HG03280 (cell line): ENCODE data around the gene TNFRSF19.
A peak's percentile ranks its signal among the peaks of the same experiment; 100 is the strongest.
"Not testable (repeated sequence)": the region's sequence is repeated elsewhere in the genome, so short reads cannot be mapped to it uniquely, and the experiment has no call there.

ENCODE experiments used
- ATAC-seq: cut with Tn5 transposase; IDR thresholded peaks from one replicate; pipeline ENCODE4 v1.9.1; 2021; ENCODE audit warnings: mild to moderate bottlenecking, moderate library complexity; ENCODE audit not compliant: unreplicated experiment

Gene TNFRSF19

DNA sequence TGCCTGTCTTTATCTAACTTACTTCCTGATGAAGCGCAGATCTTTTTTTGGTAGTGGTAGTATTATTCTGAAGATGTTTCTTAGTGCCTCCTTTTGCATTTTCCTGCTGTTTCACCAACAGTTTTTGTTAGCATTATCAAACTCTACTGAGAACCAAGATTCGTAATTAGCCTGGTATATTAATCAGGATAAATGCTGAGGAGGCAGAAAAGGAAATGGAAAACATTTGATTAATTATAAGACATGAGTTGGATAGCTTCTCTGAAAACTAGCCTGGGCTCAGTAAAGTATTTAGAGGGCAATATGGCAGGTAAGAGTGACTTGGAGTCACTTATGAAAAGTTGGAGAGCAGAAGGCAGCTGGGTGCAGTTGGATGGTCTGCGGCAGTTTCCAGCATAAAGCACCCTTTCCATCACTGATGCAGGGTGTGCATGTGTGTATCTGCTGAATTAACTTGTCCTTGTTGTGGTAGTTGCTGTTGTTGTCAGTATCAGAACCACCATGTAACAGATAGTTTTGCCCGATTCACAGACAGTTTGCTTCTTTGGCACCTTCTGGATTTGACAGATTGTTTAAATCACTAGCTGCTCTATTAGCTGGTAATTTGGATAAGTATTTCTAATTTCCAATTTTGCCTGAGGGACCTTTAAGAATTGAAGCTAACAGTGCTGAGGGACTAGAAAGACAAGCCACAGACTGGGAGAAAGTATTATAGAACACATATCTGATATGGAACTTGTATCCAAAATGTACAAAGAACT lies 6.9 kb upstream of the TNFRSF19 start:
- ATAC-seq: no peak

- no peak for ATAC-seq
Measured at GRCh38 chr13:23567906-23568460, 2.2 kb upstream of the TNFRSF19 start.

- ATAC-seq: no peak
Measured at GRCh38 chr13:23570921-23571315, 706 bp downstream of the TNFRSF19 start.

DNA sequence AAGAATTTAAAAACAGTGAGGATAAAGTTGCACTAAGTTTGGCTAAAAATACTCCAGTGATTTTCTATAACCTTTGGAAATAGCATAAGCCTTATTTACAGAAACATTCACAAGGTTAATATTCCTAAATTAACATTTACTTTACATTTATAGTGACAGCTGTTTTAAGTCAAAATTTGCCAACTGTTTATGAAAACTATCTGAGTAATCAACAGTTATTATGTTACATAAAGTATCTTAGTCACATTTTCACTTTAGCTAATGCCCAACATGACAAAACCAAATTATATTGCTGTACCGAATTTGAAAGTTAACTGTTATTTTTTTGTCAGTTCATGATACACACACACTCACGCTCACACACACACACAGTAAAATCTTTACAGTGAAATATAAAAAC lies 1.2 kb downstream of the TNFRSF19 start:
- ATAC-seq: no peak

DNA sequence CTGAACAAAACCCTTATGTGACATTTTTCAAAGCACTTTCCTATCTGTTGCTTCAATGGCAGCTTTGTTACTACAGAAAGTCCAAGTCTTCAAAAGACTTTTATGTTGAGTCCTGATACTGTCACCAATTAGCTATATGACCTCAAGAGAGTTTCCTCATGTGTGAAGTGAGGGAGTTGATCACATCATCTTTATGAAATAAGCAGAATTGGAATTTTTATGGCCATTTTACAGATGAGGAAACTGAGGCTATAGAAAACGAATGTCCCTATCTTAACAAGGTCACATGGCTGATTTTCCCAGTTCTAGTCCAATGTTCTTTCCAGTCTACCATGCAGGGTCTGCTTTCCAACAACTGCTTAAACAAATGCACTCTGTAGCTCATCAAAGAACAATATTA lies 2.6 kb downstream of the TNFRSF19 start:
- ATAC-seq: no peak

DNA sequence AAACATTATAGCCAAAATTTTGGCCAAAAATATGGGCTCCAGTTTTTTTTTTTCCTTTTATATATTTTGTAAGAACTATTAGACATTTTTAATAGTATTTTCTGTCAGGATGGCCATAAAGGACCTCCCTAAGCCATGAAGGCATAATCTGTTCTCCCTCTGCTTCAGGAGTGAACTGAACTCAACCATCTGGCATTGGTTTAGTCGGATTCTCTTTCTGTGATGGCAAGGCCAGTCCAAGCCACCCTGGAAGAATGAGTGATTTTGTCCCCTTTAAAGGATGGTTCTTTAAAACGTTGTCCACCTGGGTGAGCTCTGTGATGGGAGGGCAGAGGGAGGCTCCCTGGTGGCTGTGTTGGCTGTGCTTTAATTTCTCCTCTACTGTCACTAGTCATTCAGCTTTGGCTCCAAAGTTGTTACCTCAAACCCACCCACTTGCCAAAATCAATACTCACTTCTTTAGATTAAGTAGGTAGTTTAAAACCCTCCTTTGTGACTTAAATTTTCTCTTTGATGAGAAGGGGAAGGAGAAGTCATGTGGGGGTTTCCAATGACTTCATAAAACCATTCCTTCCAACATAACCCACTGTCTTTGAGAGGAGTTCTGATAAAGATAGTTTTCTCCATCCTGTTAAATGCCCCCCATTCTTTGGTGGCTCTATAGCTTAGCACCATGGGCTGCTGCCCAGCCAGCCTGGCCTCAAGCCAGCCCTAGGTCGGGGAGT lies 4.4 kb downstream of the TNFRSF19 start:
- no peak for ATAC-seq

DNA sequence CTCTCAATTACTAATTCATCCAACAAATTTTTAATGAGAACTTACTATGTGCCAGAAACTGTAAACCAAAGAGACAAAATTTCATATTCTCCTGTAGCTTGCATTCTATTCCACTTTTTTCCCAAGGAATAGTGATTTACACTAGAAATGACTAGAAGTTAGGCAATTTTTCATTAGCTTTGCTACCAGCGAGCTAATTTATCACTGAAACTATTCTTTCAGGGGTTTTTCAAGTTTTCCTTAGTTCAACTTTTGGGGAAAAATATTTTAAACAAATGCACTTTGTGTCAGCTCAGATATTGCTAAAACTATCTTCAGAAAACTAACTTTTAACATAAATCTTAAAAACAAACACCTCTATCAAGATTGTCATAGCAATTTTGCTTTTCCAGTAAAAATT lies 5.4 kb downstream of the TNFRSF19 start:
- ATAC-seq: no peak

DNA sequence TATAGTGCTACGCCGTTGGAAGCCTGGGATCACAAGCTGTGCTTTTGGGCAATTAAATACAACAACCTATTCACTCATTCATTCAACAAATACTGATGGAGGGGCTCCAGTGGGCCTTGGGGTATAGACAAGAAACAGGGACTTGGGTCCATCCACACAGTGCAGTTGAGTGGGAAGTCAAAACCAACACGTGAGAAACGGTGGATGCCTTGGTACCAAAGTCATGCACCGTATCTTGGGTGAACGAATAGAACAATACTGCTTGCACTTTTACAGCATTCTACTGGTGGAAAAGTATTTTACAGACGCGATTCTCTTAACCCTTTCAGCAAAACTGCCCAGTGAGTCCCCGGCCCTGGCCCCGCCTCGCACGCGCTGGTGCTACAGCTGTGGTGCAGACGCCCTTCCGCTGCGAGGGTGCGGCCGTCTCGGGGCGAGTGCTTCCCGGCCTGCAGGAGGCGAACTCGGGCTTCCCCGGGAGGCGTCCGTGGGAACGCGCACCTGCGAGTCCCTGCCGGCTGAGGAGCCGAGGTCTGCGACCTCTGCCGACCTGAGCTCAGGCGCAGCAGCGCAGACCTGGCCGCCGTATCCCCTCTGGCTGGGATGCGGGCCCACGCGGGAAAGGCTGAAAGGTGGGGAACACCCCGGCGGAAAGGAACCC lies 8.3 kb downstream of the TNFRSF19 start:
- ATAC-seq: peak; percentile 61

- ATAC-seq: peak; percentile 87
Measured at GRCh38 chr13:23579072-23579895, 9.1 kb downstream of the TNFRSF19 start.

GRCh38 chr13:23579896-23580683 lies 9.9 kb downstream of the TNFRSF19 start:
- ATAC-seq: no peak

GRCh38 chr13:23580684-23581060 lies 10.5 kb downstream of the TNFRSF19 start:
- ATAC-seq: no peak

DNA sequence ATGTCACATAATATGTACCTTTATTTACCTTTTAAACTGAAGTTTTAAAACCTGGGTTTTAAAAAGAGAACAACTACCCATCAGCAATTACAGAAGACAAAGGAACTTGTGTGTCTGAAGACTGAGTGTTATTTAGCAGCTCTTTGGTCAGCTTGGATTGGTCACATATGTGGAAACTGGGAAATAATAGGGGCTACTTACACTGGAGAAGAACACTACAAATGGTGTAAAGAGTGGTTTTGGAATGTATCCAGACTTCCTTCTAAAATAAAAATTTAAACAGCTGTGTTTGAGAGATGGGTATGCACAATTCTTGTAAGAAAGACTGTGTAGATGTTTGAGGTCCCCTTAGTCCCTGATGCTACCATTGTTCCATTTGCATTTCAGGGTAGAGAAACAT lies 13.3 kb downstream of the TNFRSF19 start:
- ATAC-seq: no peak

- no peak for ATAC-seq
Measured at GRCh38 chr13:23584275-23584674, 14.1 kb downstream of the TNFRSF19 start.

- no peak for ATAC-seq
Measured at GRCh38 chr13:23586336-23586735, 16.1 kb downstream of the TNFRSF19 start.

- no peak for ATAC-seq
Measured at GRCh38 chr13:23588666-23589065, 18.5 kb downstream of the TNFRSF19 start.

GRCh38 chr13:23592596-23592995 lies 22.4 kb downstream of the TNFRSF19 start:
- no peak for ATAC-seq

GRCh38 chr13:23593148-23593547 lies 22.9 kb downstream of the TNFRSF19 start:
- no peak for ATAC-seq

GRCh38 chr13:23594290-23594689 lies 24.1 kb downstream of the TNFRSF19 start:
- not testable (repeated sequence) for ATAC-seq

- no peak for ATAC-seq
Measured at GRCh38 chr13:23598369-23598768, 28.2 kb downstream of the TNFRSF19 start.
